HG03095 (cell line): Measurements from ENCODE around the gene EDC4.
"Not testable (repeated sequence)": the region's sequence is repeated elsewhere in the genome, so short reads cannot be mapped to it uniquely, and the experiment has no call there.

Source experiments
- ATAC-seq: cut with Tn5 transposase; IDR thresholded peaks from one replicate; pipeline ENCODE4 v1.9.1; 2021; ENCODE audit warnings: moderate library complexity; ENCODE audit not compliant: unreplicated experiment

The EDC4 gene, protein sequence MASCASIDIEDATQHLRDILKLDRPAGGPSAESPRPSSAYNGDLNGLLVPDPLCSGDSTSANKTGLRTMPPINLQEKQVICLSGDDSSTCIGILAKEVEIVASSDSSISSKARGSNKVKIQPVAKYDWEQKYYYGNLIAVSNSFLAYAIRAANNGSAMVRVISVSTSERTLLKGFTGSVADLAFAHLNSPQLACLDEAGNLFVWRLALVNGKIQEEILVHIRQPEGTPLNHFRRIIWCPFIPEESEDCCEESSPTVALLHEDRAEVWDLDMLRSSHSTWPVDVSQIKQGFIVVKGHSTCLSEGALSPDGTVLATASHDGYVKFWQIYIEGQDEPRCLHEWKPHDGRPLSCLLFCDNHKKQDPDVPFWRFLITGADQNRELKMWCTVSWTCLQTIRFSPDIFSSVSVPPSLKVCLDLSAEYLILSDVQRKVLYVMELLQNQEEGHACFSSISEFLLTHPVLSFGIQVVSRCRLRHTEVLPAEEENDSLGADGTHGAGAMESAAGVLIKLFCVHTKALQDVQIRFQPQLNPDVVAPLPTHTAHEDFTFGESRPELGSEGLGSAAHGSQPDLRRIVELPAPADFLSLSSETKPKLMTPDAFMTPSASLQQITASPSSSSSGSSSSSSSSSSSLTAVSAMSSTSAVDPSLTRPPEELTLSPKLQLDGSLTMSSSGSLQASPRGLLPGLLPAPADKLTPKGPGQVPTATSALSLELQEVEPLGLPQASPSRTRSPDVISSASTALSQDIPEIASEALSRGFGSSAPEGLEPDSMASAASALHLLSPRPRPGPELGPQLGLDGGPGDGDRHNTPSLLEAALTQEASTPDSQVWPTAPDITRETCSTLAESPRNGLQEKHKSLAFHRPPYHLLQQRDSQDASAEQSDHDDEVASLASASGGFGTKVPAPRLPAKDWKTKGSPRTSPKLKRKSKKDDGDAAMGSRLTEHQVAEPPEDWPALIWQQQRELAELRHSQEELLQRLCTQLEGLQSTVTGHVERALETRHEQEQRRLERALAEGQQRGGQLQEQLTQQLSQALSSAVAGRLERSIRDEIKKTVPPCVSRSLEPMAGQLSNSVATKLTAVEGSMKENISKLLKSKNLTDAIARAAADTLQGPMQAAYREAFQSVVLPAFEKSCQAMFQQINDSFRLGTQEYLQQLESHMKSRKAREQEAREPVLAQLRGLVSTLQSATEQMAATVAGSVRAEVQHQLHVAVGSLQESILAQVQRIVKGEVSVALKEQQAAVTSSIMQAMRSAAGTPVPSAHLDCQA (N-terminal part only)

GRCh38 chr16:67872631-67873434, at the start of gene EDC4:
EDC4 (plus strand) TSS chr16:67873052; CDS start chr16:67873262, 210 bp downstream.
- ATAC-seq, result peak; percentile 58

GRCh38 chr16:67825119-67825518, 47.7 kb upstream of the EDC4 start:
- ATAC-seq, result no peak

DNA sequence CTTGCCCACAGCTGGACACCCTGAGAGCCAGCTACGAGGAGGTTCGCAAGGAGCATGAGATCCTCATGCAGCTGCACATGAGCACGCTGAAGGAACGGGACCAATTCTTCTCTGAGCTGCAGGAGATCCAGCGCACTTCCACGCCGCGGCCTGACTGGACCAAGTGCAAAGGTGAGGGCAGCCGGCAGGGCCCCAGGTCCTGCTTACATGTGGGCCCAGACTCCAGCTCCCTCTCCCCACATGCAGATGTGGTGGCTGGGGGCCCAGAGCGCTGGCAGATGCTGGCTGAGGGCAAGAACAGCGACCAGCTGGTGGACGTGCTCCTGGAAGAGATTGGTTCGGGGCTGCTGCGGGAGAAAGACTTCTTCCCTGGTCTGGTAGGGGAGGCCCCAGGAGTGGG, 46.9 kb upstream of the EDC4 start:
- no peak for ATAC-seq

DNA sequence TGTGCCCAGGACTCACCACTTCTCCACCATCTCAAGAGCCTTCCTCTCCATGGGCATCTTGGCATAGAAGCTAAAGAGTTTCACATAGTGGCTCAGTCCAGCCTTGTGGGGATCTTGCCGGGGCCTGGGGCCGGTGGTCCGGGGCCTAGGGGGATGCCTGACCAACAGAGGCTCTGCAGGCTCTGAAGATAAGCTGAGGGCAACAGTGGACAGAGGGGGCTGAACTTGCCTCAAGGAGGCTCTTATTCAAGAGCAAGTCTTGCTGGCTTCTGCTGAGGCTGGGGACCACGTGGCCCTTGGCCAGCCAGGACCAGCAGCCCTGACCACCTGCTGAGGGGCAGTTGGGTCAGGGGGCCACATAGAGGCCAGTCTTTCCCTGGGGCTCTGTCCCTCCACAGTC, 44.2 kb upstream of the EDC4 start:
- no peak for ATAC-seq

DNA sequence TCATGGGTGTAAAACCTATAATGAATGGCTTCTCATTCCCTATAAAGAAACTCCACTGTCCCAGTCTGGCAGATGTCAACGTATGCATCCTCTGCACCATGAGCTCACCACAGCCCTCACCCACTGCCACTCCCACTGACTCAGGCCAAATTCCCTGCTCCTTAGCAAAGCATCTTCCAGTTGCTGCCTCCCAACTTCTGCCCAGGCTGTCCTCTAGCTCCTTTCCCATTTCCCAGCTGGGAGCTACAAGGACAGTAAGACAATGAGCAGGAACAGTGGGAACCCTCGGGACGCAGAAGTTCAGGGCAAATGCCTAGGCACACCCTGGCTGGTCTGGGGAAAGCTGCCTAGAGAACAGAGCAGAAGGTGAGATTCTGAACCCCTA, 39.8 kb upstream of the EDC4 start:
- no peak for ATAC-seq

DNA sequence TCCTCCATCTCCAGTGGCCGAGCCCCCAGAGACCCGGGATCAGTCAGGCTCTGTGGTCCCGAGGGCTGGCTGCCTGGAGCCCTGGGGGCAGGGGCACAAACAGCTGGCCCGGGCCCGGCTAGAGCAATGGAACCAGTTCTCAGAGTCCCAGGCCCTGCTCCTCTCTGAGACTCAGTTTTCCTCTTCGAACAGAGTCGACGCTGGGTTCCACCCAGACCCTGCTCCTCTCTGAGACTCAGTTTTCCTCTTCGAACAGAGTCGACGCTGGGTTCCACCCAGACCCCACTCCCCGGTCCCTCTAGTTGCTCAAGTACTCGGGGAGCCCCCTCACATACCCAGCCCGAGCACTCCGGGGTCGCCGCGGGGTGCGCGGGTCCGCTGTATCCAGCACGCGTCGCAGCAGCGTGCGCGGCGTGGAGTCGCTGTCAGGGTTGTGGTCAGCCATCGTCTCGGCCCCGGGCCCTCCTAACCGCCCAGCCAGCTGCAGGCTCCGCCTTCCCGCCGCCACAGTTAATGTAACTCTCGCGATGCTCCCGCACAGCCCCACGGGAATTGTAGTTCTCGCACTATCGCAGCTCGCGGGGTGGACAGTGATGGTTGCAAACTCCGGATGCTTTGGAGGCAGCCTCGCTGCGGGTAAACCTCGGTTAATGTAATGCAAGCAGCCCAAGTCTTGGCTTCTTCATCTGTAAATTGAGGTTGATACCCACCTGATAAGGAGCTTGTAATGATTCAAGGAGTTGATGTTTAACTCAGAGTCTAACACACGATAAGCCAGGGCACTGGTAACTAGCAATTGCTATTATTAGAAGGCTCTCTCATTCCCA, 39.2 kb upstream of the EDC4 start:
- peak; percentile 98 for ATAC-seq

DNA sequence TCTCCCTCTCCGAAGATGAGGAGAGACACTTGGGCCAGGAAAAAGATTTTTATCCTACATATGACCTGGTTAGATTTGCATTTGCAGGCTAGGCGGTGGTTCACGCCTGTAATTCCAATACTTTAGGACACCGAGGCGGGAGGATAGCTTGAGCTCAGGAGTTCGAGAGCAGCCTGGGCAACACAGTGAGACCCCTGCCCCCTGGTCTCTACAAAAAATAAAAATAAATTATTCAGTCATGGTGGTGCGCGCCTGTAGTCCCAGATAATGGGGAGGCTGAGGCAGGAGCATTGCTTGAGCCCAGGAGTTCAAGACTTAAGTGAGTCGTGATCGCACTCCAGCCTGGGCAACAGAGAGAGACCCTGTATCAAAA, 38.6 kb upstream of the EDC4 start:
- ATAC-seq, result no peak

DNA sequence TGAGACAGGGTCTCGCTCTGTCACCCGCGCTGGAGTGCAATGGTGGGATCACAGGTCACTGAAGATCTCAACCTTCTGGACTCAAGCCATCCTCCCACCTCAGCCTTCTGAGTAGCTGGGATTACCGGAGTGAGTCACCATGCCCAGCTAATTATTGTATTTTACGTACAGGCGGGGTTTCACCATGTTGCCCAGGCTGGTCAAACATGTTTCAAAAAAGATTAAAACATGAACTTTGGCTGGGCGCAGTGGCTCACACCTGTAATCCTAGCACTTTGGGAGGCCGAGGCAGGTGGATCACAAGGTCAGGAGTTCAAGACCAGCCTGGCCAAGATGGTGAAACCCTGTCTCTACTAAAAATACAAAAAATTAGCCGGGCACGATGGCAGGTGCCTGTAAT, 35.7 kb upstream of the EDC4 start:
- not testable (repeated sequence) for ATAC-seq

GRCh38 chr16:67837811-67838210, 35.0 kb upstream of the EDC4 start:
- no peak for ATAC-seq

DNA sequence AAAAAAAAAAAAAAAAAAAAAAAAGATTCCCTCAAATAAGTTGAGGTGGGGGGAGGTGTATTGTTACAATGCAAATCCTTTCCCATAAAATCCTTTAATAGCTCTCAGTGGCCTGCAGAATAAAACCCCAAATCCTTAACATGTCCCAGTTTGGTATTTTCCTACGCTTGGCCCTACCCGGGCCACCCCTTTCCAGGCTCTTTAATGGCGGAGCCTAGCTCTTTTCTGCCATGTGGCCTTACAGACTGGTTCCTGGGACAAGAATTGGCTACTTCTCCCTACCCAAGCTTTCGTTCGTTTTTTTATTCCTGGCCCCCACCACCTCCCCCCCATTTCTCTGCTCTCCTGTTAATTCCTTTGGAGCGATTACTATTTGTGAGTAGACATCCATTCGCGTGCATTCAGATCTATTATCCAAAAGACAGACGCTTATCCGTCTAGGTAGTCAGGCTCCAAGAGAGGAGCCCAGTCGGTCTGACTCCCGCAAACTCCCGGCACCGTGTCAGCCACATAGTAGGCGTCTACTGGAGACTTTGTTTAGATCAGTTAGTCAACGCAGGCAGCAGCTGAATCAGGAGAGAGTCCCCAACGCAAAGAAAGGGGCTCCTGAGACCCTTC, 31.5 kb upstream of the EDC4 start:
- no peak for ATAC-seq

DNA sequence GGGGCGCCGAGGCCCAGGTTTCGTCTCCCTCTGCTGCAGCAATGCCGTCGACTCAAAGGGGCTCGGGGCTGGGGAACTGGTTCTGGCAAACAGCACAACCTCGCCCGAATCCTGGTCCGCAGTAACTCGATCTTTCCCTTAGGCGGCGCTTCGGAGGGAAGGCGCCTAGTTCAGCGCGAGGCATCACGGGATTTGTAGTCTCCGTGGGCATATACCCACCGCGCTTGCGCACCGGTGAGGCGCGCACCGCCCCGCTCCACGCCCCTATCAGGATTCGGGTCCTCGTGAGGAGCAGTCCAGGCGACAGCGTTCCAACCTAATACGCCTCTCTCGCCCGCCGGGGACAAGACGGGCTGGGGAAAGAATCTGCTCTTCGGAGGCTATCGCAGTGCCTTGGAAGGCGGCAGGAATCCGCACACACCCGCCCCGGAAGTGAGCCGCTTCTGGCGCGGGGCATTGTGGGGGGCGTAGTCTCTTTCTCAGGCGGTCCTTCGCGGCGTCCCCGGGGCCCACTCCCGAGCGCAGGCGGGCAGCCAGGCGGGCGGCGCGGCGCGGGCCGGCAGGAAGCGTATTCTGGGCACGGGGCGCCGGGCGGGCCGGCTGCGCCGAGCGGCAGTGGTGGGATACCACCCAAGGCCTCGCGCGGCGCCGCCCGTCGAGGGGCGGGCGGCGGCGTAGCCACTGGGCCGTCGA, 30.9 kb upstream of the EDC4 start, which contains the start of gene THAP11:
Gene THAP11 (plus strand): TSS at position 505 of the 693 bp plus-strand sequence. CDS start 235 bp downstream, outside the sequence.
- ATAC-seq, result peak; percentile 40

DNA sequence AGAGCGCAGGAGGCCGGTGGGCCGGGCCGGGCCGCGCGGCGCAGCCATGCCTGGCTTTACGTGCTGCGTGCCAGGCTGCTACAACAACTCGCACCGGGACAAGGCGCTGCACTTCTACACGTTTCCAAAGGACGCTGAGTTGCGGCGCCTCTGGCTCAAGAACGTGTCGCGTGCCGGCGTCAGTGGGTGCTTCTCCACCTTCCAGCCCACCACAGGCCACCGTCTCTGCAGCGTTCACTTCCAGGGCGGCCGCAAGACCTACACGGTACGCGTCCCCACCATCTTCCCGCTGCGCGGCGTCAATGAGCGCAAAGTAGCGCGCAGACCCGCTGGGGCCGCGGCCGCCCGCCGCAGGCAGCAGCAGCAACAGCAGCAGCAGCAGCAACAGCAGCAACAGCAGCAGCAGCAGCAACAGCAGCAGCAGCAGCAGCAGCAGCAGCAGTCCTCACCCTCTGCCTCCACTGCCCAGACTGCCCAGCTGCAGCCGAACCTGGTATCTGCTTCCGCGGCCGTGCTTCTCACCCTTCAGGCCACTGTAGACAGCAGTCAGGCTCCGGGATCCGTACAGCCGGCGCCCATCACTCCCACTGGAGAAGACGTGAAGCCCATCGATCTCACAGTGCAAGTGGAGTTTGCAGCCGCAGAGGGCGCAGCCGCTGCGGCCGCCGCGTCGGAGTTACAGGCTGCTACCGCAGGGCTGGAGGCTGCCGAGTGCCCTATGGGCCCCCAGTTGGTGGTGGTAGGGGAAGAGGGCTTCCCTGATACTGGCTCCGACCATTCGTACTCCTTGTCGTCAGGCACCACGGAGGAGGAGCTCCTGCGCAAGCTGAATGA, 30.1 kb upstream of the EDC4 start:
- ATAC-seq, result no peak

DNA sequence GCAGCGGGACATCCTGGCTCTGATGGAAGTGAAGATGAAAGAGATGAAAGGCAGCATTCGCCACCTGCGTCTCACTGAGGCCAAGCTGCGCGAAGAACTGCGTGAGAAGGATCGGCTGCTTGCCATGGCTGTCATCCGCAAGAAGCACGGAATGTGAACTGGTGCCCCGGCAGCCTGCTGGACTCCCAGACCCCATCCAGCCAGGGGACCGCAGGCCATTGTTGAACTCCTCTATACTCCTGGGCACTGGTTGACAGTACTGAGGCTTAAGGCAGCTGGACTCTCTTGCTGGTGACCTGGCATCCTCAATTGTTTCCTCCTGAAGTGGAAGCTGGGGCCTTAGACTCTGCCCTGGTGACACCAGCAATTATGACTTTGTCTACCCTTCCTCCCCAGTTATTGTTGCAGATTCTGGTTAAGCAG, 29.5 kb upstream of the EDC4 start:
- ATAC-seq, result no peak

GRCh38 chr16:67844497-67844896, 28.4 kb upstream of the EDC4 start:
- no peak for ATAC-seq

DNA sequence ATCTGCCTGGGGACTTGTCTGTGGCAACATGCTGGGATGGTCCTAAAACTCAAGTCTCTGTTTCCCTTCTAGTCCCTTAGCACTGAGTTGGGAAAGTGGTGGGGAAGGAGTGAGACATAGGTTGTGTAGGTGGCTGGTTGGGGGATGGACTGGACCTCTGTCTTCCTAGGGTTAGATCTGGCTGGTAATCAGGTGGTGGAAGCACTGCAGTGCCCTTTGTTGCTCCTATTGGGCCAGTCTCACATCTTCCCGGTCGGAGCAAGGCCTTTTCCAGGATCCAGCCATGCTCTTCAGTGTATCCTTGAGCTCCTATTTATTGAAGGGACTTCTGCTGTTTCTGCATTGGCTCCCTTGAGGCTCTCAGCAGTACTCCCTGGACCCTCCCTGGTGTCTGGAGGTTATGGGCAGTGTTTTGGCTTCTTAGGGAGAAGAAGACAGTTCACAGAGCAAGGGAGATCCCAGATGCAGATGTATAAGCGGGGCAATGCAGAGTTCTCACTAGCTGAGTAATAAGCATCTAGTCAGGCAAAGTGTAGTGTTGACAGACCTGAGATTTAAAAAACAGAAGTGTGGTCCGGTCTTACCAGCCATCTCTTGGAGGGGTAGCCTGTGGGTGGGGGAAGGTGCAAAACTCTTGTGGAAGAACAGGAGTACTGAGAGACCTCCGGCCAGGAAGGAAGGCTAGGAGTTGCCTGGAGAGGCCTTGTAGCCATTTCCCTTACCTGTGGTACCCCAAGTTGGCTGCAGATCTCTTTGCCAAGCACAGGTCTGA, 27.4 kb upstream of the EDC4 start:
- ATAC-seq, result no peak

GRCh38 chr16:67846063-67846319, 26.9 kb upstream of the EDC4 start:
- no peak for ATAC-seq
